H1 (cell line): Measurements from ENCODE around the gene TMUB1. TPM values are rescaled to one million over a fixed set of nuclear protein-coding genes. Genes with fewer than 3 reads are reported as not detected.

Experiments used
- CTCF ChIA-PET: fragments of 300-600 bp; sonication (Branson Sonifier 250); formaldehyde crosslinking; loops from one replicate; lab custom pipeline; 2021; ENCODE audit not compliant: partially characterized antibody; lab: Charles Lee
- POLR2A ChIA-PET: fragments of 300-600 bp; sonication (Branson Sonifier 250); formaldehyde crosslinking; loops from one replicate; lab custom pipeline; 2021; ENCODE audit warnings: inconsistent platforms; ENCODE audit not compliant: partially characterized antibody; lab: Charles Lee
- DNase-seq, 2 experiments: peaks; one replicate each; pipeline versions ENCODE4 v3.0.0 to v3.0.0-alpha.2; 2010 to 2022; ENCODE audit warnings: low spot score in 2 of 2, low read depth in 1 of 2, mixed read lengths in 1 of 2
- FAIRE-seq: peaks from 2 replicates; lab custom pipeline; 2011; peaks lifted over from hg19 to GRCh38; lab: Jason Lieb, UNC
- H2AFZ ChIP-seq: 2 replicates; pipeline ENCODE4 v1.8.1; 2012; ENCODE audit warnings: low read length, inconsistent platforms
- H2AK5ac ChIP-seq: 2 replicates; pipeline ENCODE4 v1.6.1; 2013; ENCODE audit warnings: low read depth, low read length
- H2BK120ac ChIP-seq: replicated peaks from 2 replicates; pipeline ENCODE3; 2013; ENCODE audit warnings: low read depth, low read length, inconsistent platforms
- H2BK12ac ChIP-seq: 2 replicates; pipeline ENCODE4 v1.6.1; 2013; ENCODE audit warnings: low read depth, low read length
- H2BK15ac ChIP-seq: 2 replicates; pipeline ENCODE4 v1.6.1; 2013; ENCODE audit warnings: low read length
- H2BK20ac ChIP-seq: 2 replicates; pipeline ENCODE4 v1.6.1; 2013; ENCODE audit warnings: low read length
- H2BK5ac ChIP-seq: 2 replicates; pipeline ENCODE4 v1.6.1; 2013; ENCODE audit warnings: low read depth, low read length
- H3K14ac ChIP-seq: 2 replicates; pipeline ENCODE4 v1.6.1; 2013; ENCODE audit warnings: inconsistent platforms; ENCODE audit not compliant: insufficient read length
- H3K18ac ChIP-seq: 2 replicates; pipeline ENCODE4 v1.6.1; 2013; ENCODE audit warnings: low read length; ENCODE audit errors: extremely low read depth
- H3K23ac ChIP-seq: 2 replicates; pipeline ENCODE4 v1.6.1; 2013; ENCODE audit warnings: inconsistent platforms; ENCODE audit not compliant: insufficient read length
- H3K23me2 ChIP-seq: 2 replicates; pipeline ENCODE4 v1.6.1; 2013; ENCODE audit warnings: low read depth, low read length
- H3K27ac ChIP-seq: 2 replicates; pipeline ENCODE4 v1.6.1; 2011; ENCODE audit warnings: low read depth, low read length, inconsistent platforms
- H3K27me3 ChIP-seq, 4 experiments: replicated peaks in 1 of 4; 1 replicate in 1 of 4; 2 replicates in 3 of 4; pipeline versions ENCODE4 v1.6.1 to v1.8.1; 2011 to 2013; ENCODE audit warnings: low read length in 3 of 4, mild to moderate bottlenecking in 3 of 4, inconsistent platforms in 2 of 4, mixed read lengths in 2 of 4, moderate library complexity in 1 of 4; ENCODE audit not compliant: control insufficient read depth in 3 of 4, insufficient read depth in 3 of 4; ENCODE audit errors: extremely low read depth in 1 of 4
- H3K36me3 ChIP-seq, 4 experiments: 2 replicates each; pipeline versions ENCODE4 v1.6.1 to v1.8.1; 2011 to 2013; ENCODE audit warnings: mild to moderate bottlenecking in 4 of 4, low read length in 3 of 4, moderate library complexity in 2 of 4, control low read depth in 1 of 4, inconsistent platforms in 1 of 4; ENCODE audit not compliant: insufficient read depth in 4 of 4, control insufficient read depth in 2 of 4
- H3K4ac ChIP-seq: replicated peaks from 2 replicates; pipeline ENCODE3; 2013; ENCODE audit warnings: low read length, low read depth, mixed read lengths, inconsistent platforms; ENCODE audit not compliant: insufficient read length
- H3K4me1 ChIP-seq, 4 experiments: replicated peaks in 1 of 4; 1 replicate in 1 of 4; 2 replicates in 3 of 4; pipeline versions ENCODE4 v1.6.1 to v1.8.1; 2011 to 2013; ENCODE audit warnings: low read length in 3 of 4, inconsistent platforms in 2 of 4, mixed read lengths in 1 of 4; ENCODE audit not compliant: insufficient read depth in 4 of 4, control insufficient read depth in 3 of 4
- H3K4me2 ChIP-seq, 2 experiments: 2 replicates each; pipeline versions ENCODE4 v1.6.1 to v1.8.1; 2011 to 2013; ENCODE audit warnings: low read depth in 2 of 2, low read length in 2 of 2, control low read depth in 1 of 2, inconsistent platforms in 1 of 2, mild to moderate bottlenecking in 1 of 2; ENCODE audit not compliant: insufficient read depth in 1 of 2
- H3K4me3 ChIP-seq, 4 experiments: fragments of 200-600, 300-600 bp in 1 of 4; sonication (generic), shearing (Covaris generic), sonication (Bioruptor Twin) in 1 of 4; 2 replicates each; pipeline versions ENCODE4 v1.5.1 to v1.8.1; 2011 to 2016; ENCODE audit warnings: low read length in 4 of 4, low read depth in 3 of 4, control low read depth in 2 of 4, inconsistent platforms in 2 of 4, mild to moderate bottlenecking in 2 of 4, mixed read lengths in 1 of 4, moderate library complexity in 1 of 4; ENCODE audit not compliant: insufficient read depth in 2 of 4; ENCODE audit errors: extremely low read depth in 1 of 4
- H3K56ac ChIP-seq: replicated peaks from 2 replicates; pipeline ENCODE3; 2013; ENCODE audit warnings: low read depth, mild to moderate bottlenecking, mixed read lengths, low read length, inconsistent platforms; ENCODE audit not compliant: insufficient read length
- H3K79me1 ChIP-seq: 2 replicates; pipeline ENCODE4 v1.6.1; 2013; ENCODE audit warnings: low read depth, low read length, control low read depth
- H3K79me2 ChIP-seq, 2 experiments: 2 replicates each; pipeline versions ENCODE4 v1.6.1 to v1.8.1; 2012 to 2013; ENCODE audit warnings: low read length in 2 of 2, mild to moderate bottlenecking in 2 of 2, inconsistent platforms in 1 of 2; ENCODE audit not compliant: insufficient read depth in 2 of 2, control insufficient read depth in 1 of 2
- H3K9ac ChIP-seq, 4 experiments: replicated peaks in 1 of 4; 1 replicate in 1 of 4; 2 replicates in 3 of 4; pipeline versions ENCODE4 v1.6.1 to v1.8.1; 2011 to 2013; ENCODE audit warnings: low read depth in 3 of 4, low read length in 3 of 4, control low read depth in 2 of 4, mild to moderate bottlenecking in 2 of 4, moderate library complexity in 2 of 4, inconsistent platforms in 1 of 4; ENCODE audit errors: extremely low read depth in 1 of 4
- H3K9me3 ChIP-seq, 2 experiments: 2 replicates each; pipeline versions ENCODE4 v1.6.1 to v1.8.1; 2012 to 2013; ENCODE audit warnings: mild to moderate bottlenecking in 2 of 2, moderate library complexity in 2 of 2, control low read depth in 1 of 2, inconsistent platforms in 1 of 2, low read depth in 1 of 2, low read length in 1 of 2, mixed read lengths in 1 of 2; ENCODE audit not compliant: insufficient read depth in 2 of 2
- H4K20me1 ChIP-seq, 2 experiments: replicated peaks in 1 of 2; 2 replicates each; pipeline versions ENCODE3 to v1.8.1; 2011 to 2013; ENCODE audit warnings: inconsistent platforms in 2 of 2, low read length in 2 of 2, mild to moderate bottlenecking in 1 of 2; ENCODE audit not compliant: insufficient read depth in 2 of 2, control insufficient read depth in 1 of 2
- H4K5ac ChIP-seq: 2 replicates; pipeline ENCODE4 v1.6.1; 2013; ENCODE audit warnings: low read length, low read depth, mixed read lengths, inconsistent platforms; ENCODE audit not compliant: insufficient read length
- H4K8ac ChIP-seq: 2 replicates; pipeline ENCODE4 v1.8.0; 2013; ENCODE audit warnings: mild to moderate bottlenecking, moderate library complexity, low read length, inconsistent platforms; ENCODE audit not compliant: insufficient read depth; ENCODE audit errors: extremely low read depth
- H4K91ac ChIP-seq: replicated peaks from 2 replicates; pipeline ENCODE3; 2013; ENCODE audit warnings: low read length, mixed read lengths, inconsistent platforms; ENCODE audit not compliant: insufficient read length
- EP300 ChIP-seq, 2 experiments: IDR thresholded peaks; 1 replicate in 1 of 2; 2 replicates in 1 of 2; pipeline ENCODE4 v1.6.1; 2011 to 2012; ENCODE audit warnings: low read depth in 2 of 2, low read length in 2 of 2, mild to moderate bottlenecking in 2 of 2, borderline replicate concordance in 1 of 2, inconsistent platforms in 1 of 2, moderate library complexity in 1 of 2
- EZH2 ChIP-seq: fragments of 200-600 bp; sonication (generic); IDR thresholded peaks from 2 replicates; pipeline ENCODE4 v1.7.1; 2012; ENCODE audit warnings: low read depth, mild to moderate bottlenecking, moderate library complexity, low read length, inconsistent platforms; ENCODE audit not compliant: severe bottlenecking
- JUND ChIP-seq: IDR thresholded peaks from 2 replicates; pipeline ENCODE4 v1.6.1; 2011; ENCODE audit warnings: mild to moderate bottlenecking, improper control_type of control experiment, low read length
- KDM5A ChIP-seq: fragments of 200-600 bp; IDR thresholded peaks from 2 replicates; pipeline ENCODE4 v1.7.1; 2012; ENCODE audit warnings: mild to moderate bottlenecking, low read length, inconsistent platforms, mixed read lengths
- RXRA ChIP-seq: IDR thresholded peaks from 2 replicates; pipeline ENCODE4 v1.6.1; 2011; ENCODE audit warnings: low read depth, mild to moderate bottlenecking, low read length, moderate library complexity; ENCODE audit not compliant: insufficient read depth
- SIX5 ChIP-seq: IDR thresholded peaks from 2 replicates; pipeline ENCODE4 v1.6.1; 2011; ENCODE audit warnings: mild to moderate bottlenecking, low read depth, low read length
- TAF1 ChIP-seq: IDR thresholded peaks from 2 replicates; pipeline ENCODE4 v1.6.1; 2011; ENCODE audit warnings: mild to moderate bottlenecking, low read depth, low read length
- WGBS, 2 experiments: shearing (Covaris generic) in 1 of 2; methylation state at CpG; one replicate each; pipeline versions ENCODE4 v1.1.6 to v1.1.7; 2013 to 2015; ENCODE audit warnings: low lambda C conversion rate in 2 of 2, mixed read lengths in 2 of 2, inconsistent platforms in 1 of 2, low coverage in 1 of 2, missing lambda C conversion rate in 1 of 2; ENCODE audit not compliant: insufficient replicate concordance in 2 of 2, insufficient coverage in 1 of 2, insufficient read length in 1 of 2; ENCODE audit errors: extremely low coverage in 1 of 2, missing lambda C conversion rate in 1 of 2; 5-methylcytosine and 5-hydroxymethylcytosine counted together
- polyA plus RNA-seq, 7 experiments: library from polyadenylated mRNA; depleted of rRNA in 3 of 7; stranded (reverse) in 5 of 7; unstranded in 2 of 7; fragments of >200 nt in 5 of 7; fragments of 200-250 nt in 2 of 7; gene quantifications; 1 replicate in 5 of 7; 2 replicates in 1 of 7; 4 replicates in 1 of 7; pipeline versions ENCODE4 v1.2.1 to v1.2.3, GENCODE V29; 2011 to 2013; ENCODE audit warnings: missing spikeins in 2 of 7, mixed read lengths in 2 of 7
- total RNA-seq: library from RNA; stranded (reverse); fragmentation: NEBNext Ultra II Directional; extraction: Animal tissue kit (Norgen Biotek cat#: 25700); gene quantifications from 2 replicates; pipeline ENCODE4 v1.2.1, GENCODE V29; 2021
- TF ChIP-seq, protein P1 (sequence below): IDR thresholded peaks from 2 replicates; pipeline ENCODE4 v1.6.1; 2011; ENCODE audit warnings: low read depth, mild to moderate bottlenecking, low read length; ENCODE audit not compliant: insufficient read depth
- TF ChIP-seq, protein P2 (sequence below): IDR thresholded peaks from 2 replicates; pipeline ENCODE4 v1.6.1; 2011; ENCODE audit warnings: low read length, improper control_type of control experiment

The TMUB1 gene
- total and polyA plus RNA-seq, 2 of the 8 experiments (the other 6 are each of a cell fraction or from before 2014, with no cell fraction given) = 41.4 to 56.2 TPM

DNA sequence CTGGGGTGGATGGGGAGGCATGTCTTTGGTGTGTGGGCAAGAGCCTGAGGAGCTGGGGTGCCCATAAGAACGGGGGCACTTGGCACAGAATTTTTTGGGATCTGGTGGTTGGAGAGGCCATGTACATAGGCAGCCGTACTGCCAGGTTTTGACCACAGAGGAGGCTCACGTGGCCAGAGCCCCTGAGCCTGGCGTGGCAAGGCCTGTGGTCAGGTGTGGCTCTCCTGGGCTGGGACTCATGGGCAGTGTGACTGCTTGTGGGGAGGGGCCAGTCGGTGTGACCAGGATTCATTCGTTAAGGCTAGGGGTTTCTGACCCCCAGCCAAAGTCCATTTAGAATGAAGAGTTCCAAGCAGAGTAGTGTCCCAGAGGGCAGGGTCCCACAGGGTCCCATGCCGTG, 41.2 kb upstream of the TMUB1 start:
- no peak overlapping the region for H3K4ac ChIP-seq
- H2BK5ac ChIP-seq = no peak overlapping the region
- 82% methylated on average over 7 of the region's 7 CpGs; no CpG with 5 or more reads in 1 of the 2 experiments for WGBS, 2 experiments
- H2AFZ ChIP-seq = no peak overlapping the region
- no peak overlapping the region for H2BK120ac ChIP-seq
- DNase-seq (no peak), FAIRE-seq (no peak)
- H3K79me2 ChIP-seq = no peaks in the 10 kb centered on the region
- no peak overlapping the region for H3K23ac ChIP-seq
- no peak overlapping the region for H3K56ac ChIP-seq
- peaks cover 0 to 13% (median 4%) of the 10 kb centered on the region in 4 experiments; a peak in 5 of 7 replicates for H3K27me3 ChIP-seq
- CTCF ChIA-PET = interaction anchor here (0.6 to 11.7 kb wide), 33 partner anchors 9 to 1655 kb away, joined by 3 to 197 read pairs (median 4); partner anchors contain the start of gene GBX1
- H3K4me1 ChIP-seq = peaks cover 0 to 23% (median 7%) of the 10 kb centered on the region in 4 experiments; a peak in 6 of 7 replicates
- POLR2A ChIA-PET = interaction anchor here (0.9 to 2.0 kb wide), 4 partner anchors 9 to 24 kb away, joined by 3 to 7 read pairs (median 4); no protein-coding TSS in a partner anchor
- H2AK5ac ChIP-seq = no peak overlapping the region
- H2BK12ac ChIP-seq = 0 out of 2 replicates have a peak overlapping the region, but pooled peaks have one; percentile 0
- no peak overlapping the region for H3K9ac ChIP-seq
- H4K8ac ChIP-seq = no peak overlapping the region
- TF ChIP-seq EZH2 (no peak), SIX5 (no peak), EP300 (IDR thresholded peaks at IDR 0.05; ENCODE audit: borderline replicate concordance in 1 of 2, low read depth in 2 of 2, low read length in 2 of 2) (no peak), TAF1 (no peak), JUND (no peak), KDM5A (no peak), RXRA (no peak)
- TF ChIP-seq, protein P1, sequence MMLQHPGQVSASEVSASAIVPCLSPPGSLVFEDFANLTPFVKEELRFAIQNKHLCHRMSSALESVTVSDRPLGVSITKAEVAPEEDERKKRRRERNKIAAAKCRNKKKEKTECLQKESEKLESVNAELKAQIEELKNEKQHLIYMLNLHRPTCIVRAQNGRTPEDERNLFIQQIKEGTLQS = no peak
- TF ChIP-seq, protein P2, sequence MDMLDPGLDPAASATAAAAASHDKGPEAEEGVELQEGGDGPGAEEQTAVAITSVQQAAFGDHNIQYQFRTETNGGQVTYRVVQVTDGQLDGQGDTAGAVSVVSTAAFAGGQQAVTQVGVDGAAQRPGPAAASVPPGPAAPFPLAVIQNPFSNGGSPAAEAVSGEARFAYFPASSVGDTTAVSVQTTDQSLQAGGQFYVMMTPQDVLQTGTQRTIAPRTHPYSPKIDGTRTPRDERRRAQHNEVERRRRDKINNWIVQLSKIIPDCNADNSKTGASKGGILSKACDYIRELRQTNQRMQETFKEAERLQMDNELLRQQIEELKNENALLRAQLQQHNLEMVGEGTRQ = no peak
- H3K4me2 ChIP-seq = no peak overlapping the region; a peak in 1 of 4 replicates
- no peak overlapping the region for H3K14ac ChIP-seq
- H4K5ac ChIP-seq = no peak overlapping the region
- H3K4me3 ChIP-seq = no peak overlapping the region
- H3K23me2 ChIP-seq = peaks cover 5% of the 10 kb centered on the region; the same call in 1 of the 2 replicates
- peak overlapping the region; percentile 81; the same call in 1 of the 2 replicates for H2BK15ac ChIP-seq
- no peak overlapping the region for H2BK20ac ChIP-seq
- H3K9me3 ChIP-seq = no peaks in the 10 kb centered on the region
- no peak overlapping the region for H4K91ac ChIP-seq
- H3K36me3 ChIP-seq = peaks cover 0 to 29% (median 4%) of the 10 kb centered on the region in 4 experiments; a peak in 3 of 8 replicates
- no peaks in the 10 kb centered on the region for H3K79me1 ChIP-seq
- peaks cover 8 to 32% of the 10 kb centered on the region in 2 experiments for H4K20me1 ChIP-seq
- H3K27ac ChIP-seq = no peak overlapping the region
- no peak overlapping the region for H3K18ac ChIP-seq
